A172 (cell line): ENCODE measurements around the gene TNS1. TPM values are rescaled to one million over a fixed set of nuclear protein-coding genes. Genes with fewer than 3 reads are reported as not detected.

Experiments
- total RNA-seq: library from RNA; depleted of rRNA; stranded (reverse); fragments of >200 nt; shearing (Covaris generic); gene quantifications from 2 replicates; pipeline ENCODE4 v1.2.3, GENCODE V29; 2014; rRNA removed

Gene TNS1
- total RNA-seq, 1 experiment from 2014 or later = 1.6 TPM

Other genes starting within 250 kb of the TNS1 start
- not detected in 2 replicates for gene RUFY4, start 66.3 kb upstream of the TNS1 start, total RNA-seq
- 0.17 TPM in 1 of 2 replicates, not detected in the other for gene CXCR2, start 123.0 kb upstream of the TNS1 start, total RNA-seq
- gene CXCR1, start 164.0 kb upstream of the TNS1 start, total RNA-seq = not detected in 2 replicates
- gene ARPC2, start 214.2 kb upstream of the TNS1 start, total RNA-seq = 489 and 514 TPM in 2 replicates